ENCODE results near the gene DARS1. TPM values are rescaled to one million over a fixed set of nuclear protein-coding genes. Genes with fewer than 3 reads are reported as not detected.

The DARS1 gene
- total and polyA plus RNA-seq, 2 of the 13 experiments (the other 11 are each of a cell fraction or from before 2014, with no cell fraction given), result 149 to 230 TPM

- TF ChIP-seq ZNF687 (CRISPR knock-in tag; IDR thresholded peaks at IDR 0.05), result 0 out of 2 replicates have a peak, but pooled peaks have one; percentile 12
These were observed 39.9 kb upstream of the DARS1 start (continued) for GRCh38 chr2:136025057-136025973.

GRCh38 chr2:136024616-136025015, 39.2 kb upstream of the DARS1 start:
- Histone ChIP-seq H4K20me1 (ENCODE audit: insufficient read depth, low read length) (no peaks in the 10 kb centered on the region), H3K36me3 (replicated peaks in 1 of 2; ENCODE audit: control insufficient read depth in 1 of 2, insufficient read depth in 2 of 2, low read length in 2 of 2) (no peaks in the 10 kb centered on the region), H3K79me2 (ENCODE audit: insufficient read depth, low read length) (no peaks in the 10 kb centered on the region), H3K9ac (ENCODE audit: insufficient read depth, low read depth, low read length) (no peak overlapping the region), H3K27me3 (ENCODE audit: control insufficient read depth in 1 of 2, insufficient read depth in 2 of 2, low read length in 2 of 2) (no peaks in the 10 kb centered on the region; a peak in 1 of 5 replicates), H3K4me3 (replicated peaks in 1 of 3; ENCODE audit: insufficient read depth in 1 of 3, low read depth in 2 of 3, low read length in 3 of 3) (no peak overlapping the region), H3K4me2 (ENCODE audit: low read depth, low read length) (no peak overlapping the region), H3K27ac (ENCODE audit: extremely low read length, insufficient read depth, low read length) (no peak overlapping the region), H3K4me1 (ENCODE audit: insufficient read depth, low read length) (peaks cover 34% of the 10 kb centered on the region), H2AFZ (ENCODE audit: low read length) (no peak overlapping the region), H3K9me3 (ENCODE audit: low read length) (no peaks in the 10 kb centered on the region)
- ChIA-PET POLR2A (no interaction called here), CTCF (ENCODE audit: low intra/inter-chr PET ratio, low total read pairs) (no interaction called here)
- WGBS (ENCODE audit: low lambda C conversion rate), result 96% methylated on average over 3 of the region's 3 CpGs
- BruUV-seq (replicated peaks), result no TSS peak
- ATAC-seq (no peak), DNase-seq (ENCODE audit: low spot score) (no peak), FAIRE-seq (no peak)
- intact Hi-C loops (cut with micrococcal nuclease; ENCODE audit: unreplicated experiment) (no loop called here), in situ Hi-C loops (cut with HindIII; ENCODE audit: extremely low pct_ligation_motif_present, low pct_unique_long_range_greater_than_20kb) (no loop called here)
- no peak for TF ChIP-seq MBNL3 (CRISPR knock-in tag; conservative IDR thresholded peaks at IDR 0.05)
- no peak for TF ChIP-seq ZFAT (CRISPR knock-in tag; conservative IDR thresholded peaks at IDR 0.05)
- TF ChIP-seq PRDM10 (CRISPR knock-in tag; IDR thresholded peaks at IDR 0.05; ENCODE audit: low read depth), result no peak
- no peak for TF ChIP-seq POLR2AphosphoS2 (IDR thresholded peaks at IDR 0.05; ENCODE audit: low read depth, low read length)
- no peak for TF ChIP-seq FOXC1 (CRISPR knock-in tag; IDR thresholded peaks at IDR 0.05; ENCODE audit: borderline replicate concordance)
- TF ChIP-seq YEATS4 (CRISPR knock-in tag; IDR thresholded peaks at IDR 0.05; ENCODE audit: borderline replicate concordance), result no peak
- no peak for TF ChIP-seq CHD2 (IDR thresholded peaks at IDR 0.05; ENCODE audit: low read depth, low read length)
- no peak for TF ChIP-seq MAFG (CRISPR knock-in tag; IDR thresholded peaks at IDR 0.05)
